Calu3 (cell line): ENCODE data around the gene TTC34. TPM values are rescaled to one million over a fixed set of nuclear protein-coding genes. Genes with fewer than 3 reads are reported as not detected.

Experiments used
- BruUV-seq: library from RNA; stranded (reverse); fragments of 400-500 nt; replicated peaks from 2 replicates; lab custom pipeline; 2021; lab: Mats Ljungman, UMichigan
- CTCF ChIA-PET: fragments of 300-600 bp; sonication (Branson Sonifier 250); formaldehyde crosslinking; loops from one replicate; lab custom pipeline; 2022; ENCODE audit warnings: antibody characterized with exemption; lab: Charles Lee
- DNase-seq: peaks from one replicate; pipeline ENCODE4 v3.0.0; 2022
- H3K27ac Mint-ChIP-seq: one replicate; pipeline ENCODE4 v1.8.0; 2022; ENCODE audit warnings: mixed read lengths; ENCODE audit not compliant: unreplicated experiment
- H3K27me3 Mint-ChIP-seq: one replicate; pipeline ENCODE4 v1.8.0; 2022; ENCODE audit warnings: mixed read lengths; ENCODE audit not compliant: unreplicated experiment
- H3K36me3 Mint-ChIP-seq: one replicate; pipeline ENCODE4 v1.8.0; 2022; ENCODE audit warnings: mild to moderate bottlenecking, moderate library complexity, mixed read lengths; ENCODE audit not compliant: insufficient read depth, unreplicated experiment
- H3K4me1 Mint-ChIP-seq: one replicate; pipeline ENCODE4 v1.8.0; 2022; ENCODE audit warnings: mild to moderate bottlenecking, low read depth, mixed read lengths; ENCODE audit not compliant: unreplicated experiment
- H3K4me3 Mint-ChIP-seq: one replicate; pipeline ENCODE4 v1.8.0; 2022; ENCODE audit warnings: mild to moderate bottlenecking, low read depth, moderate library complexity, mixed read lengths; ENCODE audit not compliant: unreplicated experiment
- H3K9me3 Mint-ChIP-seq: one replicate; pipeline ENCODE4 v1.8.0; 2022; ENCODE audit warnings: low read depth, mixed read lengths; ENCODE audit not compliant: unreplicated experiment
- intact Hi-C: fragments of 100-400 bp; cut with micrococcal nuclease; formaldehyde crosslinking; loops from one replicate; pipeline ENCODE4 v1.10.0; 2022; ENCODE audit not compliant: unreplicated experiment
- total RNA-seq: library from RNA; stranded (reverse); gene quantifications from 2 replicates; pipeline ENCODE4 v1.2.3, GENCODE V29; 2022
- TF ChIP-seq, protein P1 (sequence below): fragments of 200-600 bp; IDR thresholded peaks from one replicate; pipeline ENCODE4 v1.8.0; 2022; ENCODE audit warnings: antibody characterized with exemption; ENCODE audit not compliant: unreplicated experiment

TTC34 gene
- total RNA-seq, 1 experiment from 2014 or later: 1.3 TPM

DNA sequence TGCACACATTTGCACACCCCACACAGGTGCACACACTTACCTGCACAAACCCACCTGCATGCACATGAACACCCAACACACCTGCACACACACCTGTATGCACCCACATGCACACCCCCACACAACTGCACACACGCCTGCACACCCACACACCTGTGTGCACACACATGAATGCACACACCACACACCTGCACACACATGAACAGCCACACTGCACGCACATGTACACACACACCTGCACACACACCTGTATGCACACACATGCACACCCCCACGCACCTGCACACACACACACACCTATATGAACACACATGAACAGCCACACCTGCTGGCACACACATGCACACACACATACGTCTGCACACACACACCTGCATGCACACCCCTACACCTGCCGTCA, 17.9 kb upstream of the TTC34 start:
- Mint-ChIP-seq H3K36me3 (no peaks in the 10 kb centered on the region), H3K27me3 (peaks cover 38% of the 10 kb centered on the region), H3K27ac (no peak overlapping the region), H3K9me3 (no peaks in the 10 kb centered on the region), H3K4me1 (no peaks in the 10 kb centered on the region), H3K4me3 (no peak overlapping the region)
- DNase-seq: no peak
- CTCF ChIA-PET: no interaction called here
- no TSS peak for BruUV-seq
- intact Hi-C loops: no loop called here
- TF ChIP-seq, protein P1, sequence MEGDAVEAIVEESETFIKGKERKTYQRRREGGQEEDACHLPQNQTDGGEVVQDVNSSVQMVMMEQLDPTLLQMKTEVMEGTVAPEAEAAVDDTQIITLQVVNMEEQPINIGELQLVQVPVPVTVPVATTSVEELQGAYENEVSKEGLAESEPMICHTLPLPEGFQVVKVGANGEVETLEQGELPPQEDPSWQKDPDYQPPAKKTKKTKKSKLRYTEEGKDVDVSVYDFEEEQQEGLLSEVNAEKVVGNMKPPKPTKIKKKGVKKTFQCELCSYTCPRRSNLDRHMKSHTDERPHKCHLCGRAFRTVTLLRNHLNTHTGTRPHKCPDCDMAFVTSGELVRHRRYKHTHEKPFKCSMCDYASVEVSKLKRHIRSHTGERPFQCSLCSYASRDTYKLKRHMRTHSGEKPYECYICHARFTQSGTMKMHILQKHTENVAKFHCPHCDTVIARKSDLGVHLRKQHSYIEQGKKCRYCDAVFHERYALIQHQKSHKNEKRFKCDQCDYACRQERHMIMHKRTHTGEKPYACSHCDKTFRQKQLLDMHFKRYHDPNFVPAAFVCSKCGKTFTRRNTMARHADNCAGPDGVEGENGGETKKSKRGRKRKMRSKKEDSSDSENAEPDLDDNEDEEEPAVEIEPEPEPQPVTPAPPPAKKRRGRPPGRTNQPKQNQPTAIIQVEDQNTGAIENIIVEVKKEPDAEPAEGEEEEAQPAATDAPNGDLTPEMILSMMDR: no peak

DNA sequence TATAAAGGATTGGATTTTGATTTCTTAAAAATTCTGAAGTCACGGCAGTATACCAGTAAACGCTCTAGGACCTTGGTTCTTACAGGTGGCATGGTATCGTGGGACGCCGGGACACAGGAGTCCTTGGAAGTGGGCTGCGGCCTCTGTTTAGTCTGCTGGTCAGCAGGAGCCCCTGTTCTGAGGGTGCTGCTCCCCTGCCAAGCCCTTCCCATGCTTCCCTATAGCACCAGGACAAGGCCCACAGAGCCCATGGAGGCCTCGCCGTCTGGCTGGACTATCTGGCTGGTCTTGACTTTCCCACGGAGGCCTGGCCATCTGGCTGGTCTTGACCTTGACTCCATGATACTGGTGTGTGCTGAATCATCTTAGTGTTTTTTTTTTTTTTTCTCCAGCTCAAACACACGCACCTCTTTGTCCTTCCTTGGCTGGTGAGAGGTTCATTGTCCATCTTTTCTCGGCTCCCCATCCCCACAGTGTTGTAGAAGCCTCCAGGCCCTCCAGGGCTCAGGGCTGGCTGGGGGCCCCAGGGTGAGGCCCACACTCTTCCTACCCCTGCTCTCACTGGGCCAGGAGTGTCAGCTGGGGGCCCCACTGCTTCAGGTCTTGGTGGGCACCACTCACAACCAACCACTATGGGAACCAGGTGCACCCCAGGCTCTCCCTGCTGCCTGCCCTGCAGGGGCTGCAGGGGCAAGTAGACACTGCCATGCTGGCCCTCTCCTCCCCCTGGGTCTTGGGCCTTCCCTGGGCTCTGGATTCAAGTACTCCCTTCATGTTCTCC, 16.5 kb upstream of the TTC34 start:
- Mint-ChIP-seq H3K4me1 (no peaks in the 10 kb centered on the region), H3K27ac (no peak overlapping the region), H3K9me3 (no peaks in the 10 kb centered on the region), H3K27me3 (peaks cover 23% of the 10 kb centered on the region), H3K36me3 (no peaks in the 10 kb centered on the region), H3K4me3 (no peak overlapping the region)
- TF ChIP-seq, protein P1: no peak
- CTCF ChIA-PET: no interaction called here
- BruUV-seq: no TSS peak
- DNase-seq: no peak
- intact Hi-C loops: no loop called here

DNA sequence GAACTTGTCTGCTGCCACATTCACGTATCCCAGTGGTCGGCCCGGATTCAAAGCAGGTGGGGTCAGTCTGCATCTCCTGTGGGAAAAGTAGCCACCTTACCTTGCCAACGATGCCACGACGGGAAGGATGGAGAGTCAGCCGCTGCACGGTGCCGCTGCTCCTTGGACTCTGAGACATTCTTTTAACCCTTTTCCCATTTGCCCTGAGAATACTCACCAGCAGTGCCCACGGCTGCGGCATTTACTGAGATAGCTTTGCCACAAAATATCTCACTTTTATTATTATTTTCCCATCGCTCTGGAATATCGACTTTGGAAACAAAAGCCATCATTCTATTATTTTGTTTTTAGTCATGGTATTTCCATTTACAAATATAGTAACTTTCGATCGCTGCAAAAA, 15.3 kb upstream of the TTC34 start:
- TF ChIP-seq, protein P1: no peak
- intact Hi-C loops: no loop called here
- DNase-seq: no peak
- H3K9me3 Mint-ChIP-seq: no peaks in the 10 kb centered on the region
- H3K4me3 Mint-ChIP-seq: no peak overlapping the region
- no peaks in the 10 kb centered on the region for H3K36me3 Mint-ChIP-seq
- no peaks in the 10 kb centered on the region for H3K4me1 Mint-ChIP-seq
- peaks cover 21% of the 10 kb centered on the region for H3K27me3 Mint-ChIP-seq
- CTCF ChIA-PET: no interaction called here
- BruUV-seq: no TSS peak
- H3K27ac Mint-ChIP-seq: no peak overlapping the region

DNA sequence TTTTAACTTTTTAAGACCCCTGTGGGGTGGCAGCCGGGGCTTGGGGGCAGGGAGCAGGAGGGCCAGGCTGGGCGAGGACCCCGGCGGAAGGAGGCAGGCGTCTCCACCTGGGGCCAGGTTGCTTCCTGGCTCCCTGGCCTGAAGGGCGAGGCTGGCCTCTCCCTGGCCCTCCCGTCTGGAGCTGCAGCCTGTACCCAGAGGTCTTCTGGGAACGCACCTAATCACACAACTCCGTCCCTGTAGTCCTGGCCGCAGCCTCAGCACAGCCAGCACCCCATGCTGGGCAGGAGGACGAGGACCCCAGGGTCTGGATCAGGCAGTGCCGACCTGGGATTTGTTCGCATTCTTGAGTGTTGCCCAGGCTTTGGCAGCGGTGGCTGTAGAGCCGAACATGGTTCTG, 14.1 kb upstream of the TTC34 start:
- no TSS peak for BruUV-seq
- CTCF ChIA-PET: no interaction called here
- TF ChIP-seq, protein P1: no peak
- H3K9me3 Mint-ChIP-seq: no peaks in the 10 kb centered on the region
- H3K4me1 Mint-ChIP-seq: no peaks in the 10 kb centered on the region
- peaks cover 21% of the 10 kb centered on the region for H3K27me3 Mint-ChIP-seq
- intact Hi-C loops: no loop called here
- H3K36me3 Mint-ChIP-seq: no peaks in the 10 kb centered on the region
- H3K4me3 Mint-ChIP-seq: no peak overlapping the region
- DNase-seq: no peak
- H3K27ac Mint-ChIP-seq: no peak overlapping the region
